ENCODE measurements around the gene LRRC7.

DNA sequence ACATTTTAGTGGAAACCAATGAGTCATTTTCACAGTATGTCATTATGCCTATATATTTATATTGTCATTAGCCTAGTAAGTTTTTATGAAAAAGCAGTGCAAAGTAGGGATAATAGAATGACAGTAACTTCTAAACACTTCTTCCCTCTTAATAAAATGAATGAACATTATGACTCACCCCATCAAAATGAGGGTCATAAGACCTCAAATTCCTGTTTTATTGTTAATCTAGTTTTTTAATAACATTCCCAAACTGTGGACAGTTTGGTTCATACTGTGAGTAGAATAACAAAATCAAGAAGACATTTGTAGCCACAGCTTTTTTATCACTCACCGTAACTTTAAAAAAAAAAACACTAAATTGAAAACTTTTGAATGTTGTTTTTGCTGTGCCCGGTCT, 477.1 kb downstream of the LRRC7 start:
- TF ChIP-seq, protein P1, sequence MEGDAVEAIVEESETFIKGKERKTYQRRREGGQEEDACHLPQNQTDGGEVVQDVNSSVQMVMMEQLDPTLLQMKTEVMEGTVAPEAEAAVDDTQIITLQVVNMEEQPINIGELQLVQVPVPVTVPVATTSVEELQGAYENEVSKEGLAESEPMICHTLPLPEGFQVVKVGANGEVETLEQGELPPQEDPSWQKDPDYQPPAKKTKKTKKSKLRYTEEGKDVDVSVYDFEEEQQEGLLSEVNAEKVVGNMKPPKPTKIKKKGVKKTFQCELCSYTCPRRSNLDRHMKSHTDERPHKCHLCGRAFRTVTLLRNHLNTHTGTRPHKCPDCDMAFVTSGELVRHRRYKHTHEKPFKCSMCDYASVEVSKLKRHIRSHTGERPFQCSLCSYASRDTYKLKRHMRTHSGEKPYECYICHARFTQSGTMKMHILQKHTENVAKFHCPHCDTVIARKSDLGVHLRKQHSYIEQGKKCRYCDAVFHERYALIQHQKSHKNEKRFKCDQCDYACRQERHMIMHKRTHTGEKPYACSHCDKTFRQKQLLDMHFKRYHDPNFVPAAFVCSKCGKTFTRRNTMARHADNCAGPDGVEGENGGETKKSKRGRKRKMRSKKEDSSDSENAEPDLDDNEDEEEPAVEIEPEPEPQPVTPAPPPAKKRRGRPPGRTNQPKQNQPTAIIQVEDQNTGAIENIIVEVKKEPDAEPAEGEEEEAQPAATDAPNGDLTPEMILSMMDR (IDR thresholded peaks at IDR 0.05) = no peak
- TF ChIP-seq YY1 (IDR thresholded peaks at IDR 0.05; ENCODE audit: low read depth) (no peak), EZH2phosphoT487 (IDR thresholded peaks at IDR 0.05; ENCODE audit: borderline replicate concordance, low read depth) (no peak), MAX (IDR thresholded peaks at IDR 0.05; ENCODE audit: low read depth) (no peak), TCF12 (IDR thresholded peaks at IDR 0.05) (peak; percentile 26; the same call in 1 of the 2 replicates), POLR2AphosphoS5 (IDR thresholded peaks at IDR 0.05; ENCODE audit: low read depth, low read length) (no peak), RAD21 (IDR thresholded peaks at IDR 0.05; ENCODE audit: low read length) (no peak), RXRA (IDR thresholded peaks at IDR 0.05; ENCODE audit: borderline replicate concordance, low read depth) (no peak), EP300 (IDR thresholded peaks at IDR 0.05; ENCODE audit: borderline replicate concordance in 1 of 2, low read depth in 1 of 2, low read length in 1 of 2) (0 out of 4 replicates have a peak, but pooled peaks of 1 of the 2 experiments have one; percentile 26), RCOR1 (IDR thresholded peaks at IDR 0.05; ENCODE audit: low read length) (no peak)

Data from SK-N-SH (cell line).